NB4 (cell line): ENCODE measurements around the gene PNLIPRP2.

Experiments used
- DNase-seq: peaks from one replicate; pipeline ENCODE4 v3.0.0; 2010; ENCODE audit warnings: low read depth
- H3K4me3 ChIP-seq: one replicate; pipeline ENCODE4 v1.5.1; 2011; ENCODE audit warnings: mild to moderate bottlenecking, low read depth, low read length, moderate library complexity
- MYC ChIP-seq: IDR thresholded peaks from 2 replicates; pipeline ENCODE4 v1.6.1; 2011; ENCODE audit warnings: low read depth, low read length
- POLR2A ChIP-seq: IDR thresholded peaks from 2 replicates; pipeline ENCODE4 v1.6.1; 2011; ENCODE audit warnings: mild to moderate bottlenecking; ENCODE audit not compliant: insufficient read length; ENCODE audit errors: extremely low read depth
- TF ChIP-seq, protein P1 (sequence below): IDR thresholded peaks from one replicate; pipeline ENCODE4 v1.5.1; 2012; ENCODE audit warnings: low read depth, low read length
- TF ChIP-seq, protein P2 (sequence below): IDR thresholded peaks from 2 replicates; pipeline ENCODE4 v1.6.1; 2011; ENCODE audit warnings: low read depth, low read length

The PNLIPRP2 gene

DNA sequence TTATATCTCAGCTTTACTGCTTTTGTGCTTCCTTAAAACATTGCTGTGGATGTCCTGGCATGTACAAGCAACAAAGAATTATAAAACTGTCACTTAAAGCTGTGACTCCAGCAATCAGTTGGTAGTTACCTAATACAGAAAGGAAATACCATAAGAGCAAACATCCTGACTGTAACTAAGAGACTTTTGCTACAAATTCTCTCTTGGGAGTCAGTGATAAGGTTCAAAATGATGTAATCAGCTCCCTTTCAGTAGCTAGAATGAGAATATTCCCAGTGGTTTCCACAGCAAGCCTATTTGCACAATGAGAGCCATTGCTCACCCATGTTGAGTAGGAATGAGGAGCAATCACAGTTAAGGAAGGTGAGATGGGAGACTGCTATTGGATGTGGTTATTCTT is 22.4 kb upstream of the PNLIPRP2 start:
- no peak for DNase-seq
- TF ChIP-seq, protein P1, sequence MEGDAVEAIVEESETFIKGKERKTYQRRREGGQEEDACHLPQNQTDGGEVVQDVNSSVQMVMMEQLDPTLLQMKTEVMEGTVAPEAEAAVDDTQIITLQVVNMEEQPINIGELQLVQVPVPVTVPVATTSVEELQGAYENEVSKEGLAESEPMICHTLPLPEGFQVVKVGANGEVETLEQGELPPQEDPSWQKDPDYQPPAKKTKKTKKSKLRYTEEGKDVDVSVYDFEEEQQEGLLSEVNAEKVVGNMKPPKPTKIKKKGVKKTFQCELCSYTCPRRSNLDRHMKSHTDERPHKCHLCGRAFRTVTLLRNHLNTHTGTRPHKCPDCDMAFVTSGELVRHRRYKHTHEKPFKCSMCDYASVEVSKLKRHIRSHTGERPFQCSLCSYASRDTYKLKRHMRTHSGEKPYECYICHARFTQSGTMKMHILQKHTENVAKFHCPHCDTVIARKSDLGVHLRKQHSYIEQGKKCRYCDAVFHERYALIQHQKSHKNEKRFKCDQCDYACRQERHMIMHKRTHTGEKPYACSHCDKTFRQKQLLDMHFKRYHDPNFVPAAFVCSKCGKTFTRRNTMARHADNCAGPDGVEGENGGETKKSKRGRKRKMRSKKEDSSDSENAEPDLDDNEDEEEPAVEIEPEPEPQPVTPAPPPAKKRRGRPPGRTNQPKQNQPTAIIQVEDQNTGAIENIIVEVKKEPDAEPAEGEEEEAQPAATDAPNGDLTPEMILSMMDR, result no peak
- TF ChIP-seq MYC (no peak), POLR2A (no peak)
- TF ChIP-seq, protein P2, sequence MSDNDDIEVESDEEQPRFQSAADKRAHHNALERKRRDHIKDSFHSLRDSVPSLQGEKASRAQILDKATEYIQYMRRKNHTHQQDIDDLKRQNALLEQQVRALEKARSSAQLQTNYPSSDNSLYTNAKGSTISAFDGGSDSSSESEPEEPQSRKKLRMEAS, result no peak
- H3K4me3 ChIP-seq, result no peak overlapping the region

DNA sequence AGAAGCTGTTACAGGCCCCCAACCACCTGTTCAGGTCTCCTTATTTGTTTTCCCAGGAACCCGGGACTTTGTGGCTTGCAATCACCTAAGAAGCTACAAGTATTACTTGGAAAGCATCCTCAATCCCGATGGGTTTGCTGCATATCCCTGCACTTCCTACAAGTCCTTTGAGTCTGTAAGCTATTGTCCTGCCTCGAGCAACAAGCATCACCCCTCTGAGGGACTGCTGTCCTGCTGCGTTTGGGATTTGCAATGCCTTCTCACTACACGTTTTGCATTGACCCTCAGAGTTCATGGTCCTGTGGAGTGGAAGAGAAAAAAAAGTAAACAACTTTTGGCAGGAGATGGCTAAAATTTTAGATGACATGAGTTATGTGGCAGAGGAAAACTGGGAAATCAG is 20.8 kb upstream of the PNLIPRP2 start:
- no peak overlapping the region for H3K4me3 ChIP-seq
- TF ChIP-seq, protein P2, result no peak
- no peak for TF ChIP-seq MYC
- TF ChIP-seq POLR2A, result no peak
- TF ChIP-seq, protein P1, result no peak

DNA sequence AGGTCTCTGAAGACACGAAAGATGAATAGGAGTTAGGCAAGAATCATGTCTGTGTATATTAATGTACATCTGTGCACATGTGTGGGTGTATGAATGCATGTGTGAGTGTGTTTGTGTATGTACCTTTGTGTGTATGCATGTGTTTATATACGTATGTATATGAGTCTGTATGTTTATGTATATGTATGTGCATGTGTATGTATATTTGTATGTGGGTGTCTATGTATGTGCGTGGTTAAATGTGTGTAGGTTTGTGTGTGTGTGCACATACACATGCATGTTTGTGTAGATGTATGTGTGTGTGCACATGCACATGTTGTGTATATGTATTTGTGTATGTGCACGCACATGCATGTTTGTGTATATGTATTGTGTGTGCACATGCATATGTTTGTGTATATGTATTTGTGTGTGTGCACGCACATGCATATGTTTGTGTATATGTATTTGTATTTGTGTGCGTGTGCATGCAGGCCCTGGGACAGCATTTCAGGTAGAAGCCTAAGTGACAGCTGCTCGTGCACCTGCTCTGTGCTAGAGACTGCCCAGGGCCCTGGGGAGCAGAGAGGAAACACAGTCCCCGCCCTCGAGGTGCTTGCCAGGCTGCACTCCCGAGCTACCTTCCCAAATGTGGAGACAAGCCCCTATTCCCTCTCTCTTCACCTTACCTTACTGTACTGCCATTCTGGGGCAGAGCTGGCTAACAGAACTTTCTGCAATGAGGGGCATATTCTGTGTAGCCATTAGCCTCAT is 17.9 kb upstream of the PNLIPRP2 start:
- no peak overlapping the region for H3K4me3 ChIP-seq
- DNase-seq, result no peak
- TF ChIP-seq, protein P1, result no peak
- TF ChIP-seq, protein P2, result no peak
- TF ChIP-seq MYC (no peak), POLR2A (no peak)

More for the DNA sequence above, 20.8 kb upstream of the PNLIPRP2 start:
- no peak for DNase-seq

DNA sequence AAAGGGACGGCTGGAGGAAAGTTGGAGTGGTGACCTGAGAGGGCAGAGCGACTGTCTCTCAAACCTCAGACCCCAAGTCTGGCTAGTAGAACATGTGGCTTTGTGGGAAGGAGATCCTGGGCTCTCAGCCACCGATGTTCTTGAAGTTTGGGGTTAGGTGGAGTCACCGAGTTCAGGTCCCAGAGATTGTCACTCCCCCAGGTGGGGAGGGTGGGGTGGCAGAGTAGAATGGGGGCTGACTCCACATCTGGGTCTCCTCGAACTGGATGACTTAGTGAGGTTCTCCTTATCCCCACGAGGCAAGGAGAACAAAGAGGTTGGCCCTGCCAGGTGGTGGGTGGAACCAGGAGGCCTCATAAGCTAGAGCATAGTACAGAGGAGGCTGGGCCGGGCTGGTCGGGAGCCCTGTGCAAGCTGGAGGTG is 14.7 kb upstream of the PNLIPRP2 start:
- DNase-seq, result no peak
- TF ChIP-seq, protein P2, result no peak
- TF ChIP-seq MYC (no peak), POLR2A (no peak)
- TF ChIP-seq, protein P1, result no peak
- H3K4me3 ChIP-seq, result no peak overlapping the region

DNA sequence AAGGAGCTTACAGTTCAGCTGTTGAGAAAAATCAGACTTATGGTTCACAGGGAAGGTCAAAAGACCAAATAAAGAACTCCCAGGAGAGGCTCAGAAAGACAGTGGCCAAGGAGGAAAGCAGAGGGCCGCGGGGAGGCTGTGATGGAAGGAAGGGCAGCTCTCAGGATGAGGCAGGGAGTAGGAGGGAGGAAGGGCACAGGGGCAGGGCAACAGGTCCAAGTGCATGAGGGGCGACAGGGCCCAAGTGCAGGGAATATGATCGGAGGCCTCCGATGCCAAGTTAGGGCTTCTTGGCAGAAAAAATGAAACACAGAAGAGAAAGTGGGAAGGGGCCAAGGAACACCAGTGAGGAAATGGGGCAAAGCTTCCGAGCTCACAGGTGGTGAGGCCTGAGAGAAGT is 13.4 kb upstream of the PNLIPRP2 start:
- no peak for DNase-seq
- H3K4me3 ChIP-seq, result no peak overlapping the region
- TF ChIP-seq POLR2A (no peak), MYC (no peak)
- TF ChIP-seq, protein P1, result no peak
- TF ChIP-seq, protein P2, result no peak
